NCI-H2227 treated with DMSO at 0.1 percent for 48 hours (cell line): Measurements from ENCODE around the gene LRCOL1.

Source experiments
- DNase-seq: peaks from one replicate; lab custom pipeline; 2025; lab: John Stamatoyannopoulos, UW

LRCOL1 gene

DNA sequence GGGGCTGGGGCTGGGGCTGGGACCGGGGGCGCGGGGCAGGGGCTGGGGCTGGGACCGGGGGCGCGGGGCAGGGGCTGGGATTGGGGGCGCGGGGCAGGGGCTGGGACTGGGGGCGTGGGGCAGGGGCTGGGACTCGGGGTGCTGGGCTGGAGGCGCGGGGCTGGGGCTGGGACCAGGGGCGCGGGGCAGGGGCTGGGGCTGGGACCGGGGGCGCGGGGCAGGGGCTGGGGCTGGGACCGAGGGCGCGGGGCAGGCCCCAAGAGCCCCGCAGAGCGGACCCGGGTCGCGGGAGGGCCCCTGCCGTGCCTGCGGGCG is 8.6 kb upstream of the LRCOL1 start:
- DNase-seq: no peak

- DNase-seq: no peak
Observed at GRCh38 chr12:132618683-132619043, 8.3 kb upstream of the LRCOL1 start, which contains the start of gene P2RX2. Gene P2RX2 (plus strand): TSS chr12:132618776. CDS start chr12:132618817, 41 bp downstream.

GRCh38 chr12:132617822-132618682 is 7.7 kb upstream of the LRCOL1 start:
- DNase-seq: peak; percentile 39

DNA sequence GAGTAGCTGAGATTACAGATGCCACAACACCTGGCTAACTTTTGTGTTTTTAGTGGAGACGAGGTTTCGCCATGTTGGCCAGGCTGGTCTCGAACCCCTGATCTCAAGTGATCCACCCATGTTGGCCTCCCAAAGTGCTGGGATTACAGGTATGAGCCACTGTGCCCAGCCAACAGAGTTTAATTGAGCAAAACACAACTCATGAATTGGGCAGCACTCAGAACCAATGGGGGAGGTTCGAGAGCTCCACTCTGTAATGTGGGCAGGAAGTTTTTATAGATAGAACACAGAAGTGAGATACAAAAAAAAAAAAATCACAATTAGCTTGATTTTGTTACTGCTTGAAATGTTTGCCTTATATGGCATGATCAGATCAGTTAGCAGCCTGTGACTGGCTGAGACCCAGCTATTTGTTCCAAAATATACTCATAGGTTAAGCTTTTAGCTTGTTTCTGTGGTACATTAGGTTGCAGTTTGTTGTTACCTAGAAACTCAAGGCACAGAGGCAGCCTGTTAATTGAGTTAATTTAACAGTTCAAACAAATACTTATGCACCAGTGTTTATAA is 6.8 kb upstream of the LRCOL1 start:
- DNase-seq: no peak

GRCh38 chr12:132615579-132616038 is 5.2 kb upstream of the LRCOL1 start:
- DNase-seq: no peak

- peak; percentile 79 for DNase-seq
Observed at GRCh38 chr12:132614861-132615578, 4.6 kb upstream of the LRCOL1 start.

GRCh38 chr12:132614029-132614428 is 3.6 kb upstream of the LRCOL1 start:
- no peak for DNase-seq

- no peak for DNase-seq
Observed at GRCh38 chr12:132611620-132612019, 1.2 kb upstream of the LRCOL1 start.

DNA sequence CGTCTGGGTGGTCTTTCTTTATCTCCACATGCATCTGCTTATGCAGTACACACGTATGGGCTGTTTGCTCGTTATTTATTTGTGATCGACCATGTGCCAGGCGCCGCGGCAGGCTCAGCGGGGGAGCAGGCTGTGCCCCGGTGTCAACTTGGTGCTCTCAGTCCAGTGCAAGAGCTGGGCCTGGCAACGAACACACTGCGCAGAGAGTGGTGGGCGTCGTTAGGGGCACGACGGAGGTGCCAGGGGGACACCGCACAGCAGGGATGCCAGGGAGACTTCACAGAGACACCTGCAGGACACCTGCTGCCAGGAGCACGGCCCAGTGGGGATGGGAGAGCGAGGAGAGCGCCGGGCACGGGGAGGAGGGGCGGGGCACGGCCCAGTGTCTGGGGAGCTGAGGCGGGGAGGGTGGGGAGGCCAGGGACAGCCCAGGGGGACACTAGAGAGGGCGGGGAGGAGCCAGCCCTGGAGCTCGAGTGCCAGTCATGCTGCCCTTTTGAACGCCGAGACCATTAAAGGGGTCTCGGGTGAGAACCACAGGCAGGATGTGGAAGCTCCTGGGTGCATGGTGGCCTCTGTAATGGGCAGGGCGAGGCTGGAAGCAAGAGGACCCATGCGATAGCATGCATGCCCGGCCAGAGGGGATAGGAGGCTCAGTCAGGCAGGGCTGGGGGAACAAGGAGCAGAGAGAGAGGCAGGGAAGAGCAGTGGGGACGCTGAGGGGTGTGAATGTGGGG is 652 bp upstream of the LRCOL1 start:
- DNase-seq: no peak

- DNase-seq: no peak
Observed at GRCh38 chr12:132608231-132609171, 1.9 kb downstream of the LRCOL1 start.

- no peak for DNase-seq
Observed at GRCh38 chr12:132606927-132607326, 3.5 kb downstream of the LRCOL1 start.

DNA sequence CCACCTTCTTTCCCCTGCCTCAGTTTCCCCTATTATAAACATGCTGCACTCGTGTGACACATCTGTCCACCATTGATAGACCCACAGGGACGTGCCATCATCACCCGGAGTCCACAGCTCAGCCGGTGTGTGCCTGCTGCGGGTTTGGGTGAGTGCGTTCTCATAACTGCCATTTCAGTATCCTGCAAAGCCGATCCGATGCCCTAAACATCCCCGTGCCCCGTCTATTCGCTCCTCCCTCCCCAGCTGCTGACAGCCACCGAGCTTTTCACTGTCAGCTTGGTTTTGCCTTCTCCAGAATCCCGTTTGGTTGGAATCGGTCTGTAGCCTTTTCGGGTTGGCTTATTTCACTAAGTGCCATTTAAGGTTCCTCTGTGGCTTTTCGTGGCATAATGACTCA is 3.9 kb downstream of the LRCOL1 start:
- DNase-seq: no peak

- DNase-seq: no peak
Observed at GRCh38 chr12:132605892-132606291, 4.5 kb downstream of the LRCOL1 start.

DNA sequence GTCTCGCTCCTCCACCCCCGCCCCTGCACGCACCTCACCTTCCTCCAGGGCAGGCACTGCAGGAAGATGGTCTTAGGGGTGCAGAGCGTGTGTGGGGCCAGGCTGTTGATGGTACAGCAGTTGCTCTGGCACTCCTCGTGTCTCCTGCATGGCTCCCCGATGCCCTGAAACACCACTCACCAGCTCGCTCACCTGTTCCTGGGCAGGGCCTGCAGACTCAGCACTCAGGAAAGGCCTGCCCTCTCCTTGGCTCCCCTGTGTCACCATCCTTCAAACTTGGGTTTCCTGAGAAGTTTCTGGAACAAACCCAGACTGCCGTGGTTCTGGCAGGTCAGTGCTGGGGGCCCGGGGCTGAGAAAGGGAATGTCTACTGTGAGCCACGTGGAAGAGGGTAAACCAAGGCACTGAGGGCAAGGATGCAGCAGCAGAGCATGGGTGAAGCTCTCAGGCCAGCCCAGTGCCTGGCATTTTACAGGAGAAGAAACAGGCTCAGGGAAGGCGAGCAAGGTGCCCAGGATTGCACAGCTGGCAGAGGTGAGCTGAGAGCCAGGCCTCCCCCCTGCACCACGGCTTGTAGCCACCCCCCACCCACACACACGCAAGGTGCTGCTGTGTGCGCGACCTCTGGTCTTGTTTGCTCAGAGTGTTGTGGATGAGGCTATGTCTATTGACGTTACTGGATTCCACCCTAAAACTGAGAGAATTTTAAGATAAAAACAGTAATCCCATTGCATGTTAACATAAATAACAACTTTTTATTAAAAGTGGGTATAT is 5.5 kb downstream of the LRCOL1 start:
- DNase-seq: no peak

GRCh38 chr12:132604151-132604618 is 6.2 kb downstream of the LRCOL1 start:
- no peak for DNase-seq

- no peak for DNase-seq
Observed at GRCh38 chr12:132603240-132604150, 6.9 kb downstream of the LRCOL1 start.

GRCh38 chr12:132602572-132603239 is 7.7 kb downstream of the LRCOL1 start:
- DNase-seq: no peak

GRCh38 chr12:132601171-132601883 is 9.1 kb downstream of the LRCOL1 start:
- DNase-seq: no peak
